GM18858 (cell line): ENCODE results near the gene OR9I1.

Experiments used
- ATAC-seq: cut with Tn5 transposase; IDR thresholded peaks from one replicate; pipeline ENCODE4 v1.9.1; 2021; ENCODE audit not compliant: unreplicated experiment

Gene OR9I1, protein sequence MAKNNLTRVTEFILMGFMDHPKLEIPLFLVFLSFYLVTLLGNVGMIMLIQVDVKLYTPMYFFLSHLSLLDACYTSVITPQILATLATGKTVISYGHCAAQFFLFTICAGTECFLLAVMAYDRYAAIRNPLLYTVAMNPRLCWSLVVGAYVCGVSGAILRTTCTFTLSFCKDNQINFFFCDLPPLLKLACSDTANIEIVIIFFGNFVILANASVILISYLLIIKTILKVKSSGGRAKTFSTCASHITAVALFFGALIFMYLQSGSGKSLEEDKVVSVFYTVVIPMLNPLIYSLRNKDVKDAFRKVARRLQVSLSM

DNA sequence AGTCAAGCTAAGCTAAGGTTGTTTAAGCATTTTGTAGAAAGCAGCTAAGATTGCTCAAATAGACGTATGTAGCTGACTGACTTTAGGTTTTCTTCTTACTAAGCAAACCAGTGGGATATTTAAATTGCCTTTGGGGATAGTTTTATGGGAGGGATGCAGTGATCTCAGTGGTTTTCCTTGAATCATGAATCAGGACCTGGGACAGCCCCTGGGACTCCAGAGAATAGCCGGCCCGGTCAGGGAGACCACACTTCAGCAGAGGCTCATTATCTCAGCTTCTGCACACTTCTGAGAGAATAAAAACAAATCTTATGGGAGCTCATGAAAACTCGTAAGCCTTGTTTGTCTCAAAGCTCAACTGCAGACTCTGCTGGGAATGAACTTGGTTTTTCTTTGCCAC lies at the start of gene OR9I1:
Gene OR9I1, minus strand, starts transcription at position 62 of the 400 bp plus-strand sequence. CDS start 6,086 bp downstream, outside the sequence.
- no peak for ATAC-seq

DNA sequence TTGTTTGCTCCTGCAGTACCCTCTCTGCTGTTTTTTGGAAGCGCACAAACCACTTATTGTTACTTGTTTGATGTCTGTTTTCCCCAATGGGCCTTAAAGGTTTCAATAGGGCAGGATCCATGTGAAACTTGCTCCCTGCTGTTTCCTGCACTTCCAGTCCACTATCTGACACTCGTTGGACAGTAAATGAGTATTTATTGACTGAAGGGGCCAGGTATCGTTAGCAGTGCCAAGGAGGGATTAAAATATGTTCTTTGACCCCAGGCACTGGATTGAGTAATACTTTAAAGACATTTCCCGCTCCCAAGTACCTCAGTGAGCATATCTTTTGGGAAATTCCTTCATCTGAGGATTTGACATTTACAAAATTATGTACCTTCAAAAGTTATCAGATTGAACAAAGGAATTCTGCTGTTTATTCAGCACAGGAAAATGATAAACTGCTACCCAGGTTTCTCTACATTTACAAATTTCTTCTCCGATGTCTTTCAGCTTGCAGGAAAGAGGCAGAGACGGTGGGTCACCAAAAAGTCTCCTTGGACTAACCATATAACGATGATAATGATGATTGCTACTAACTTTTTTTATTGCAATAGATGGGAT lies 40.3 kb upstream of the OR9I1 start:
- ATAC-seq, result no peak

DNA sequence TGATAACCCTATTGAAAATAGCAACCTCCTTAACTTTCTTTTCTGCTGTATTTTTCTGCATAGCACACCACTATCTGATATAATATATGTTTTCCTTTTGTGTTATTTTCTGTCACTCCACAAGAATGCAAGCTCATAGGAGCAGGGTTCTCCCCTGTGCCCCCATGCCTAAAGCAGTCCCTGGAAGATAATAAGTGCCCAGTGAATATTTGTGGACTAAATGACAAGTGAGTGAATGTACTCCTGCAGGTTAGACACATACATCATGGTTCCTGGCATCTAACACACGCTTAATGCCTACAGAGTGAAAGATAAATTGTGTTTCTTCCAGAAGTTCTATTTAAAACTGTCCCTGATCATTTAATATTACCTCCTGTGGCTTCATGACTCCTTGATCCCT lies 39.7 kb upstream of the OR9I1 start:
- no peak for ATAC-seq

DNA sequence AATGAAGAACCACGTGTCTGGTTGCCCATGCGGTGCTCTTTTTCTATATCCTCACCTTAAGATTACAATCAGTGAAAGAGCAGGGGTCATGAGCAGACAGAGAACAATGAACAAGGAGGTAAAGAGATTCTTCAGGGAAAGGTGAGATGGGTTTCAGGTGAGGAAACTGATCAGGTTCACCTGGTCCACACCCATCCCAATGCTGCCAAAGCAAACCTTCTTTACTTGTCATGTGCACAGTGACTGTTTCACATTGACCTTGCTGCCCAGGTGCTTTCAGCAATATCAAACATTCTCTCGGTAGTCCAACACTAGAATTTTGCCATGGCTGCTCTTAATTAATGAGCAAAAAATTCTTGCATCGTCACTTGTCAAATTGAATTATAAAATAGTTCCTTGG lies 39.1 kb upstream of the OR9I1 start:
- ATAC-seq, result no peak

DNA sequence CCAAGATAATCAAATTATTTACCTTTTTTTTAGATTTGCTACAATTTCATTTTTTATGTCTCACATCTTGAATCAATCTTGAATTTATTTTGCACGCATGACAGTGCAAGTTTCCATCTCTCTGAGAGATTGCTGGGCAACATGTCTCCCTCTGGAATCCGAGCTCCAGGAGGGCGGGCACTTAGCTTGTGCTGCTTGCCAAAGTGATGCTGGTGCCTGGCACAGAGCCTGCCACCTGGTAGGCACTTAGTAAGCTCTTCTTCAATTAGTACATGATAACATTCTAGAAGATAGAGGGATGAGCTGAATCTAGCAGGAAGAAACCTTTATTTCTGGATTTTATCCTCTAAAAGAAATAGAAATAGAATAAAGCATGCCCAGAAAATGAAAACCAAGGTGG lies 27.5 kb upstream of the OR9I1 start:
- no peak for ATAC-seq

DNA sequence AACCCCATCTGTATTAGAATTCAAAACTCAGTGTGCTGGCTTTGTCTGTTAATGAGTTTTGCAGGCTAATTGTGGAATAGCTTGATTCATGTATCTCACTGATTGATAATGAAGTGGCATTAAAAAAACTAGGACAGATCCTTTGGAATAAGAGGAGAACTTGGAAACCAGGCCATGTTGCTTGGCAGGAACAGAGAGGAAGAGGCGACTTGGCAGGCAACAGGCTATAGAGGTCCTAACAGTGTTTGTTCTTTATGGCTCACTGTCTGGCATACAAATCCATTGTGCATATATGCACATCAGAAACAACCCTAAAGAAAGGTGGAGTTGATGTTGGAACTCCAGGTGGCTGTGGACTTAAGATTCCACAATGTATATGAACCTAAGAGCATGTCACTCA lies 17.4 kb upstream of the OR9I1 start:
- ATAC-seq, result no peak

DNA sequence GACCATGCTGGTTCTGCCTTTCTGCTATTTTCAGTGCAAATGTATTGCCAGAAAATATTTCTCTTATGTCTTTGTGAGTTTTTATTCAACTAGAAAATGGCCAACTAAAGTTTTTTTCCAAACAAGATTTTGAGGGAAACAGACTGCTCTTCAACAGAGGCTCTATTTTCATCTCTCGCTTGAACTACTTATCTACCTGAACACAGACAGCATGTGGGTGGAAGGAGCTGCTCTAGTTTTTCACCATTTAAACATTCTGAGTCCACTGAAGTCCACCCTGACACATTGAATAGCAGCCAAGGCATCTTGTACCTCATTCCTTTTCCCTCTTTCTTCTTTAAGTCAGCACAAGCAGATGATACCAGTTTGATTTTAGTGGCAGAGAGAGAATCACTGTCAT lies 9.8 kb upstream of the OR9I1 start:
- ATAC-seq, result no peak

DNA sequence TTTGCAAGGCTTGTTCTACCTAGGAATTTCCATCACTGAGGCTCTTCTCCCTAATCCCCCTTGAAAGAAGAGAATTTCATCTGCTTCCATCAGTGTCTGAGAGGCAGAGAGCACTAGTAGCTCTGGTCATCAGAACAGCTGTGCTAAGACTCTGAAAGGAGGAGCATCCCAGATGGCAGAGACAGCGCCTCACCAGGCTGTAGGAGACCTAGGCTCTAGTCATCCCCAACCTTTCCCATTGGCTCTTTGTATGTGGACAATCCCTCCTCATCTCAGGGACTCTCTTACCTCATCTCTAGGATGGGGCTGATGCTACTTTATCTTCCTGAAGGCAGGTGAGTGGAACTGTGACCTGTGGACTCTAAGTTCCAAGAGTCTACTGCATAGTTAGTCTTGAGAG lies 8.8 kb upstream of the OR9I1 start:
- no peak for ATAC-seq

DNA sequence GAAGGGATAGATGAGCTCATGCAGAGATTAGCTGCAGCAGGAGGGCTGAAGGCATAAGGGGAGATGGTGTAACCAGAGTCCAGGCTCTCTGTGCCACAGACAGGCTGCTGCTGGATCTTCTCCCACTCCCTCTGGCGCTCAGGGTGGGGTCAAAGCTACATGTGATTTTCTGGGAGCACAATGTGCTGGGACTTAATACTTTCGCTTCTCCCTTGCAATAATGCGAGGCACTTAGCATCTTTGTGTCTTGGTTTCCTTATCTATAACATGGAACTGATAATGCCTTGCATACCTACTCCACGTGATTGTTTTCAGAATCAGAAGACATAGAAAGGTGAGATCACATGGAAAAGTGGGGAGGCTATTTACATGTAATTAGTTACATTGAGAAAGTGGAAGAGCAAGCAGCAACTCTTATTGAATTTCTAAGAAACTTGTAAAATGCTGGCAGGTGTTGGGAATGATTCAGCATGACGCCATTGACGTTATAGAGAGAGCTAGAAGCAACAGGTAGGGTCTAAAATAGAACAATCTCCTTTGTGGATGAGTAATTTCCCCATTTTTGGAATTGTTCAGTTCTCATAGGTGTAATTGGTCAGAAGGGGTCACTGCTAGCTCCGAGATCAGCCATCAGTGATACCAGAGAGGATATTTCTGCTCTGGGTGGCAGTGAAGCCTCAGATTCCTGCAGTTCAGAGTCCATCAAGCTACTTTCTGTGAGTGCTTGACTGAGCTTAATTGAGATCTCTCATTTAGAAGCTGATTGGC lies 8.2 kb upstream of the OR9I1 start:
- no peak for ATAC-seq

DNA sequence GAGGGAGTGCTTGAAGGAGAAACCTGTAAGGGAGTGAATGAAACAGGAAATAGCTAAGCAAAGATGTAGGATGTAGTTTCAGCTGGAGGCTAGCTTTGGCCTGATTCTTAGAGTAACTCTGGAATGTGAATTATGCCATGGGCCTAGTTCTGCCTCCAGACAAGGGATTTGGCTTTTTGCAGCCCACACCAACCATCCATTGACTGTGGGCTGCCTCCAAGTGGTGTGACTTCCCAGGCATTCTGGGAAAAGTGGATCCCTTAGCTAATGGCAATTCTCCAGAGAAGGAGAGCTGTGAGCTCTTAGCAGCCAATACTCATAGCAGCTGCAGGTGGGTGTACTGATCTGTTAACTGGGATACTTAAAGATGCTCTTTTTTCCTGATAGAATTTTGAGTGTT lies 2.0 kb upstream of the OR9I1 start:
- no peak for ATAC-seq

DNA sequence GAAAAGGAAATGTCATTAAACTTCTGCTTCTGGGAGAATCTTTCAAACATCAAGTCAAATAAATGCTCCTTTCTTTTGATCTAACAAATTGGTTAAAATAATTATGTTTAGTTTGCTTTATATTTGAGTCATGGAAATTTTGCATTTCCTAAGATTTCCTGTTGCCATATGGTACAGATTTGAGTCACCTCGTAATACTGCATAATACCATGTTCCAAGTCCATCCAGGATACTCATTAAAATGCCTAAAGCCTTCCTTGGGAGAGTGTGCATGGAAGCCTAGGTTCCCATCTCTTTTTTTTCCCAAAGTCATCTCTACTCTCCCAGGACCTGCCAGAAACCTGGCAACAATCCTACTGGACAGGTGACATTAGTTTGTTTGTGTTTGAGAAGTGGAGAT lies 4.2 kb downstream of the OR9I1 start:
- no peak for ATAC-seq

DNA sequence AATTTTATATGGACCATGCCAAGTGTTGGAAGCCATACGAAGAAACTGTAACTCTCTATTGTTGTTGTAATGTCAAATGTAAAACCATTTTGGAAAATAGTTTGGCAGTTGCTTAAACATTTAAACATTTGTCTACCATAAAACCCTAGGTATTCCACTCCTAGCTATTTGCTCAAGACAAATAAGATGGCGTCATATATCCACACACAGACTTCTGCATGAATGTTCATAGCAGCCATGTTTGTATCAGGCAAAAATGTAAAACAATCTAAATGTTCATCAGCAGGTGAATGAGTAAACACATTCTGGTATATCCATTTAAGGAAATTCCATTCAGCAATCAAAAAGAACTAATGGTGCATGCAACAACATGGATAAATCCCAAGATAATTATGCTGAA lies 27.9 kb downstream of the OR9I1 start:
- ATAC-seq, result no peak

DNA sequence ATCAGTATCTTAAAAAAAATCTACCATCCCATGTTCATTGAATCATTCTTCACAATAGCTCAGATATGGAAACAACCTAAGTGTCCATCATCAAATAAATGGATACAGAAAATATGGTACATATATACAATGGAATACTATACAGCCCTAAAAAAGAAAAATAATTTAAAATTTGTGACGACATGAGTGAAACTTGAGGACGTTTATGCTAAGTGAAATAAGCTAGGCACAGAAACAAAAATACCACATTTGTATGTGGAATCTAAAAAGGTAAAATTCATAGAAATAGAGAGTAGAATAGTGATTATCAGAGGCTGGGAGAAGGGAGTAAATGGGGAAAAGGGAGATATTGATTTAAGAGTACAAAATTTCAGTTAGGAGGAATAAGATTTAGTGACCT lies 38.8 kb downstream of the OR9I1 start:
- ATAC-seq, result no peak

DNA sequence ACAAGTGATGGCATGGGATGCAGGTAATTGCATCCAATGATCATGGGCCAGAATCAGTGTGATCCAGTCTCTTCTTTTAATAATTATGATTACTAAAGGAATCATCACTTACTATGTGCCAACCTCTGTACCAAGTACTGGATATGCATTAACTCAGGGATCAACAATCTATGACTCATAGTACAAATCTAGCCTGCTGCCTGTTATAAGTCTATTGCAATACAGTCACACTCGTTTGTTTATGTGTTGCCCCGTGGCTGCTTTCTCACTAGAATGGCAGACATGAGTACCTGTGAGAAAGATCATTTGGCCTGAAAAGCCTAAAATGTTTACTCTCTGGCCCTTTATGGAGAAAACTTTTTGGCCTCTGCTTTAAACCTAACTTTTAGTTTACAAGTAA lies 49.5 kb downstream of the OR9I1 start:
- ATAC-seq, result no peak

DNA sequence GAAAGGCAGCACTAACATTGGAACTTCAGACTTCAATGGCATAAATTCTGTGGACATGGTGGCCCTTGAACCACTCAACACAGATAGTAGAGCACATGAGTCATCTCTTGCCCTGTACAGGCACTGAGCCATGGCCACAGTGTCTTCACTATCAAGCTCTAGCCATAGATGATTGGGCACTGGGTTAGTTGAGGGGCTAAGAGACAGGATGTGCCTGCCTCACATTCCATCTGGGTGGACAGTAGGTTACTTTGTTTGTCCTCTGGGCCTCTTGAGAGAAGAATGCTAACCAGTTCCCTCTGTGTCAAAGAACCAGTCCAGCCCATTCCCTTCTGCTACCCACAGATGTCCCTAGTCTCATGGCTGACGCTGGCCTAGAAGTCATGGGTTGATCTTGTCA lies 54.7 kb downstream of the OR9I1 start:
- ATAC-seq, result no peak

DNA sequence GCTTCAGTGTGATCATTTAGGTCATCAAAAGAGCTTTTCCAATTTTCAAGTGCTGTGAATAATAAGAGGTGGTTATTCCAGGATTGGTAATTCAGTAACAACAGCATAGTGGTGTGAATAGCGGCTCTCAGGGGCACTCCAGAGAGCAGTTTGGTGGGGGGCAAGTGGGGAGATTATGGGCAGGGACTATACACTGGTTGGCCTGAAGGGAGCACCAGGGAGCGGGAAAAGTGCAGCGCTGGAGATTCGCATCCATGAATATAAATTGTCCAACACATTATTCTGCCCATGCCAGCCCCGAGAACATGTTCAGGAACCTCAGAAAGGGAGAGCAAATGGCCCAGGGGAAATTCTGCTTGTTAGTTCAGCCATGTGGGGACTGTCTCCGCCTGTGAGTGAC lies 56.7 kb downstream of the OR9I1 start:
- no peak for ATAC-seq

DNA sequence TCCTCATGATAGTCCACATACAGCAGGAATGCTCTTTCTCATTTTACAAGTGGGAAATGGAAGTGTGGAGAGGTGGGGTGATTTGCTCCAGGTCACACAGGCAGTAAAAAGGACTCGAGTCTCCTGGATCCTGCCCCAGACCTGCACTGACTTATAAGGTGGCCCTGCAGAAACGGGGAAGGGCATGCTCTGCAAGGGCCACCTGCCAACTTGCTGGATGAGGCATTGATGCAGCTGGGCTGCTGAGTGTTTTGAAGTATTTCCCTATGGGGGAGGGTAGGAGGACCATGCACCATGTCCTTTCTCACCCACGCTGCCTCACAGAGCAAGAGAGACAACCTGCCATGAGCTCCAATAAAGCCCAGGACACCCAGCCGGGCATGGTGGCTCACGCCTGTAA lies 57.6 kb downstream of the OR9I1 start:
- no peak for ATAC-seq
